AG04450 (cell line): ENCODE measurements around the gene SLC22A17. TPM values are rescaled to one million over a fixed set of nuclear protein-coding genes. Genes with fewer than 3 reads are reported as not detected.

Source experiments
- CTCF ChIA-PET: fragments of 300-600, 350-600 bp; formaldehyde crosslinking; extraction: SDS; loops from one replicate; lab custom pipeline; 2022; ENCODE audit warnings: antibody characterized with exemption, inconsistent platforms; lab: Charles Lee
- POLR2A ChIA-PET: fragments of 350-600 bp; formaldehyde crosslinking; extraction: SDS; loops from one replicate; lab custom pipeline; 2021; ENCODE audit warnings: antibody characterized with exemption, inconsistent platforms; lab: Yijun Ruan, JAX
- DNase-seq: peaks from one replicate; pipeline ENCODE4 v3.0.0-alpha.2; 2011; ENCODE audit warnings: low read depth, low spot score
- H3K27ac ChIP-seq: one replicate; pipeline ENCODE4 v1.5.1; 2012; ENCODE audit warnings: low read depth, low read length, control low read depth
- H3K27me3 ChIP-seq: one replicate; pipeline ENCODE4 v1.6.0; 2012; ENCODE audit warnings: low read length; ENCODE audit not compliant: control insufficient read depth, insufficient read depth
- H3K4me3 ChIP-seq: 2 replicates; pipeline ENCODE4 v1.5.1; 2011; ENCODE audit warnings: mild to moderate bottlenecking, low read depth, low read length, control low read depth
- H3K9me3 ChIP-seq: 2 replicates; pipeline ENCODE4 v1.5.1; 2012; ENCODE audit warnings: low read length; ENCODE audit not compliant: control insufficient read depth, insufficient read depth
- CTCF ChIP-seq: IDR thresholded peaks from 2 replicates; pipeline ENCODE4 v1.5.1; 2011; ENCODE audit warnings: low read depth, low read length, control low read depth, inconsistent platforms
- polyA plus RNA-seq: library from polyadenylated mRNA; depleted of rRNA; stranded (reverse); fragments of >200 nt; gene quantifications from 2 replicates; pipeline ENCODE4 v1.2.3, GENCODE V29; 2011

The SLC22A17 gene
- polyA plus RNA-seq, 1 experiment = 17.4 TPM

GRCh38 chr14:23324993-23325392, 27.7 kb downstream of the SLC22A17 start:
- Histone ChIP-seq H3K9me3 (no peaks in the 10 kb centered on the region), H3K27me3 (no peaks in the 10 kb centered on the region), H3K4me3 (no peak overlapping the region), H3K27ac (no peak overlapping the region)
- no peak for DNase-seq
- CTCF ChIA-PET = interaction anchor here (8.8 kb wide), 1 partner anchor 54 kb away, joined by 138 read pairs; no protein-coding TSS in a partner anchor
- no peak for TF ChIP-seq CTCF
- POLR2A ChIA-PET = no interaction called here

GRCh38 chr14:23324455-23324846, 28.2 kb downstream of the SLC22A17 start:
- DNase-seq = no peak
- Histone ChIP-seq H3K9me3 (no peaks in the 10 kb centered on the region), H3K27ac (no peak overlapping the region), H3K27me3 (no peaks in the 10 kb centered on the region), H3K4me3 (no peak overlapping the region)
- TF ChIP-seq CTCF = no peak
- ChIA-PET POLR2A (no interaction called here), CTCF (interaction anchor here (8.8 kb wide), 1 partner anchor 55 kb away, joined by 138 read pairs; no protein-coding TSS in a partner anchor)

GRCh38 chr14:23323838-23324454, 28.7 kb downstream of the SLC22A17 start:
- Histone ChIP-seq H3K27ac (no peak overlapping the region), H3K27me3 (no peaks in the 10 kb centered on the region), H3K9me3 (no peaks in the 10 kb centered on the region), H3K4me3 (no peak overlapping the region)
- no peak for DNase-seq
- CTCF ChIA-PET = interaction anchor here (8.8 kb wide), 1 partner anchor 56 kb away, joined by 138 read pairs; no protein-coding TSS in a partner anchor
- POLR2A ChIA-PET = no interaction called here
- no peak for TF ChIP-seq CTCF

GRCh38 chr14:23322568-23323517, 29.8 kb downstream of the SLC22A17 start:
- Histone ChIP-seq H3K27me3 (no peaks in the 10 kb centered on the region), H3K4me3 (peak overlapping the region; percentile 78), H3K27ac (no peak overlapping the region), H3K9me3 (no peaks in the 10 kb centered on the region)
- no peak for DNase-seq
- TF ChIP-seq CTCF = no peak
- ChIA-PET POLR2A (interaction anchor here (0.7 to 3.2 kb wide), 8 partner anchors 17 to 233 kb away, joined by 3 to 54 read pairs (median 5); partner anchors contain the start of genes BCL2L2, HOMEZ, PPP1R3E and SLC22A17), CTCF (interaction anchor here (0.8 to 8.8 kb wide), 10 partner anchors 22 to 350 kb away, joined by 3 to 138 read pairs (median 3); partner anchors contain the start of gene ACIN1)
